ENCODE results near the gene AMPD1. TPM values are rescaled to one million over a fixed set of nuclear protein-coding genes. Genes with fewer than 3 reads are reported as not detected.

The AMPD1 gene
- total and polyA plus RNA-seq, 2 experiments from 2014 or later: not detected

DNA sequence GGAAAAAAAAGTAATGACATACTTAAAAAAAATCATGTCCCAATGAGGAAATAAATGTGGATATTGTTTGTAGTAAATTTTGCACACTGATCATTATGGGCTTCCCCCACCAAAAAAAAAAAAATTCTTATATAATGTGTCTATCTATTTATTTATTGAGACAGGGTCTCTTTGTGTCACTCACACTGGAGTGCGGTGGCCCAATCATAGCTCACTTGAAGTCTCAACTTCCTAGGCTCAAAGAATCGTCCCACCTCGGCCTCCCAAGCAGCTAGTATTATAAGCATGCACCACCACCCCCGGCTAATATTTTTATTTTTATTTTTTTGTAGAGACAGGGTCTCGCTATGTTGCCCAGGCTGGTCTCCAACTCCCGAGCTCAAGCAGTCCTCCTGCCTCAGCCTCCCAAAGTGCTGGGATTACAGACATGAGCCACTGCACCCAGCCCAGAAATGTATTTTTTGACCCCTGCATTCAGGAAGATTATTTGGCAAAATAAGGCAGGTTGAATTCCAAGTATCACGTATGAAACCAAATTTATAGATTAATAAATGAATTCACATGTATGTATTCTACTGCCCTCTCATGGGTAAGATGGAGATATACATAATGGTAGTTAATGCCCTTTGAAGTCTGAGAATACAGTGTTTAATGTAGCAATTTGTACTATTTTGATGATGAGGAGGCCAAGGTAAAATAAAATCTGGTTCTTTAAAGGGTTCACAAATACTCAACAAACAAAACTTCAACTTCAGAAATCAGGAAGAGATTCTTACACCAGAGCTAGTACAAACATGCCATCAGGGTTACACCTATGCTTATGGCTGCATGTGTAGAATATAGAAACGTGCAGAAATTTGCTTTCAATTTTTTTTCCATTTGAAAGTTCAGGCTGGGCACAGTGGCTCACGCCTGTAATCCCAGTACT lies 24.1 kb downstream of the AMPD1 start:
- Histone ChIP-seq H3K27me3 (peaks cover 30% of the 10 kb centered on the region), H3K4me3 (no peak overlapping the region), H3K27ac (no peak overlapping the region), H3K4me1 (ENCODE audit: low read depth) (no peaks in the 10 kb centered on the region), H3K9me3 (ENCODE audit: low read depth) (no peaks in the 10 kb centered on the region), H3K36me3 (no peaks in the 10 kb centered on the region)
- TF ChIP-seq, protein P1, sequence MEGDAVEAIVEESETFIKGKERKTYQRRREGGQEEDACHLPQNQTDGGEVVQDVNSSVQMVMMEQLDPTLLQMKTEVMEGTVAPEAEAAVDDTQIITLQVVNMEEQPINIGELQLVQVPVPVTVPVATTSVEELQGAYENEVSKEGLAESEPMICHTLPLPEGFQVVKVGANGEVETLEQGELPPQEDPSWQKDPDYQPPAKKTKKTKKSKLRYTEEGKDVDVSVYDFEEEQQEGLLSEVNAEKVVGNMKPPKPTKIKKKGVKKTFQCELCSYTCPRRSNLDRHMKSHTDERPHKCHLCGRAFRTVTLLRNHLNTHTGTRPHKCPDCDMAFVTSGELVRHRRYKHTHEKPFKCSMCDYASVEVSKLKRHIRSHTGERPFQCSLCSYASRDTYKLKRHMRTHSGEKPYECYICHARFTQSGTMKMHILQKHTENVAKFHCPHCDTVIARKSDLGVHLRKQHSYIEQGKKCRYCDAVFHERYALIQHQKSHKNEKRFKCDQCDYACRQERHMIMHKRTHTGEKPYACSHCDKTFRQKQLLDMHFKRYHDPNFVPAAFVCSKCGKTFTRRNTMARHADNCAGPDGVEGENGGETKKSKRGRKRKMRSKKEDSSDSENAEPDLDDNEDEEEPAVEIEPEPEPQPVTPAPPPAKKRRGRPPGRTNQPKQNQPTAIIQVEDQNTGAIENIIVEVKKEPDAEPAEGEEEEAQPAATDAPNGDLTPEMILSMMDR (IDR thresholded peaks at IDR 0.05; ENCODE audit: low read depth, low read length): peak; percentile 34
- peak in 1 of 2 donors; percentile 21 for DNase-seq (ENCODE audit: low read depth in 1 of 2, low spot score in 1 of 2)

GRCh38 chr1:114670083-114671010 lies 25.0 kb downstream of the AMPD1 start:
- Histone ChIP-seq H3K4me3 (peak overlapping the region; percentile 49), H3K36me3 (no peaks in the 10 kb centered on the region), H3K27me3 (peaks cover 23% of the 10 kb centered on the region), H3K9me3 (ENCODE audit: low read depth) (no peaks in the 10 kb centered on the region), H3K4me1 (ENCODE audit: low read depth) (no peaks in the 10 kb centered on the region), H3K27ac (no peak overlapping the region)
- DNase-seq (ENCODE audit: low read depth in 1 of 2, low spot score in 1 of 2): peak; percentile 92 to 93
- TF ChIP-seq, protein P1 (IDR thresholded peaks at IDR 0.05; ENCODE audit: low read depth, low read length): no peak

- peaks cover 20% of the 10 kb centered on the region for H3K27me3 ChIP-seq
- H3K4me1 ChIP-seq (ENCODE audit: low read depth): no peaks in the 10 kb centered on the region
- TF ChIP-seq, protein P1 (IDR thresholded peaks at IDR 0.05; ENCODE audit: low read depth, low read length): no peak
- H3K36me3 ChIP-seq: no peaks in the 10 kb centered on the region
- no peak within 1 kb of the TSS for H3K27ac ChIP-seq
- H3K9me3 ChIP-seq (ENCODE audit: low read depth): no peaks in the 10 kb centered on the region
- H3K4me3 ChIP-seq: peak within 1 kb of the TSS; percentile 49
- peak in 1 of 2 donors; percentile 68 for DNase-seq (ENCODE audit: low read depth in 1 of 2, low spot score in 1 of 2)
Observed at GRCh38 chr1:114669562-114670082, 25.7 kb downstream of the AMPD1 start, which contains the start of gene DENND2C. Gene DENND2C (minus strand): TSS chr1:114670049. CDS start chr1:114625984, 44,065 bp downstream.

- H3K4me3 ChIP-seq: peak overlapping the region; percentile 49
- no peaks in the 10 kb centered on the region for H3K36me3 ChIP-seq
- TF ChIP-seq, protein P1 (IDR thresholded peaks at IDR 0.05; ENCODE audit: low read depth, low read length): no peak
- no peaks in the 10 kb centered on the region for H3K9me3 ChIP-seq (ENCODE audit: low read depth)
- no peaks in the 10 kb centered on the region for H3K4me1 ChIP-seq (ENCODE audit: low read depth)
- peak in 1 of 2 donors; percentile 16 for DNase-seq (ENCODE audit: low read depth in 1 of 2, low spot score in 1 of 2)
- H3K27ac ChIP-seq: no peak overlapping the region
- peaks cover 19% of the 10 kb centered on the region for H3K27me3 ChIP-seq
Observed at GRCh38 chr1:114668784-114669561, 26.4 kb downstream of the AMPD1 start.
